SK-N-SH treated with all-trans-retinoic acid at 6 μM for 48 hours (cell line): ENCODE measurements around the gene PHF21B.

ENCODE experiments used
- ATAC-seq: fragments of 200-7000 bp; cut with Tn5 transposase; 3 replicates; pipeline ENCODE4 v1.9.1; 2020; ENCODE audit warnings: mild to moderate bottlenecking, moderate library complexity
- ARNTL ChIP-seq: fragments of 450-650 bp; formaldehyde crosslinking; IDR thresholded peaks from 2 replicates; pipeline ENCODE4 v1.5.0; 2020; ENCODE audit warnings: low read depth, mild to moderate bottlenecking, moderate library complexity, borderline replicate concordance
- BACH2 ChIP-seq: fragments of 250-450 bp; sonication (Bioruptor Pico); IDR thresholded peaks from 2 replicates; pipeline ENCODE4 v1.9.0; 2021; ENCODE audit warnings: mild to moderate bottlenecking, borderline replicate concordance
- CREB5 ChIP-seq: fragments of 250-450 bp; sonication (Bioruptor Pico); IDR thresholded peaks from 2 replicates; pipeline ENCODE4 v1.5.1; 2020; ENCODE audit warnings: low read depth, mild to moderate bottlenecking, moderate library complexity
- CSDC2 ChIP-seq: fragments of 250-450 bp; sonication (Bioruptor Pico); IDR thresholded peaks from 2 replicates; pipeline ENCODE4 v1.5.0; 2020; ENCODE audit warnings: mild to moderate bottlenecking, moderate library complexity
- ESRRG ChIP-seq: fragments of 250-450 bp; sonication (Bioruptor Pico); IDR thresholded peaks from 2 replicates; pipeline ENCODE4 v1.6.1; 2021; ENCODE audit warnings: mild to moderate bottlenecking
- GLIS3 ChIP-seq: fragments of 250-450 bp; sonication (Bioruptor Pico); IDR thresholded peaks from 2 replicates; pipeline ENCODE4 v1.5.0; 2020; ENCODE audit warnings: mild to moderate bottlenecking, moderate library complexity
- ISL1 ChIP-seq: fragments of 250-450 bp; sonication (Bioruptor Pico); IDR thresholded peaks from 2 replicates; pipeline ENCODE4 v2.1.2; 2022; ENCODE audit warnings: mild to moderate bottlenecking, moderate library complexity
- OSR1 ChIP-seq: fragments of 250-450 bp; sonication (Bioruptor Pico); IDR thresholded peaks from 2 replicates; pipeline ENCODE4 v1.8.0; 2022; ENCODE audit warnings: moderate library complexity, mild to moderate bottlenecking, inconsistent platforms
- PPARA ChIP-seq: fragments of 250-450 bp; sonication (Bioruptor Pico); IDR thresholded peaks from 2 replicates; pipeline ENCODE4 v1.5.0; 2020; ENCODE audit warnings: mild to moderate bottlenecking, borderline replicate concordance
- RARB ChIP-seq: fragments of 250-450 bp; sonication (Bioruptor Pico); IDR thresholded peaks from 2 replicates; pipeline ENCODE4 v1.8.0; 2021; ENCODE audit warnings: mild to moderate bottlenecking, moderate library complexity
- SNAI2 ChIP-seq: fragments of 250-450 bp; sonication (Bioruptor Pico); IDR thresholded peaks from 2 replicates; pipeline ENCODE4 v1.5.0; 2020; ENCODE audit warnings: mild to moderate bottlenecking, moderate library complexity
- TCF4 ChIP-seq: fragments of 250-450 bp; sonication (Bioruptor Pico); IDR thresholded peaks from 2 replicates; pipeline ENCODE4 v1.8.0; 2021; ENCODE audit warnings: mild to moderate bottlenecking, moderate library complexity, borderline replicate concordance
- TOX ChIP-seq: fragments of 250-450 bp; sonication (Bioruptor Pico); IDR thresholded peaks from 2 replicates; pipeline ENCODE4 v1.8.0; 2021; ENCODE audit warnings: mild to moderate bottlenecking, moderate library complexity, borderline replicate concordance
- TSHZ2 ChIP-seq: fragments of 250-450 bp; sonication (Bioruptor Pico); IDR thresholded peaks from 2 replicates; pipeline ENCODE4 v1.5.0; 2020; ENCODE audit warnings: mild to moderate bottlenecking, moderate library complexity
- ZC3H10 ChIP-seq: fragments of 250-450 bp; sonication (Bioruptor Pico); IDR thresholded peaks from 2 replicates; pipeline ENCODE4 v1.5.1; 2021; ENCODE audit warnings: mild to moderate bottlenecking, moderate library complexity
- ZFP3 ChIP-seq: fragments of 250-450 bp; sonication (Bioruptor Pico); IDR thresholded peaks from 2 replicates; pipeline ENCODE4 v1.5.0; 2020; ENCODE audit warnings: mild to moderate bottlenecking, moderate library complexity
- ZFP30 ChIP-seq: fragments of 450-650 bp; formaldehyde crosslinking; IDR thresholded peaks from 2 replicates; pipeline ENCODE4 v1.5.0; 2022; ENCODE audit warnings: mild to moderate bottlenecking, moderate library complexity
- ZNF565 ChIP-seq: fragments of 450-650 bp; formaldehyde crosslinking; conservative IDR thresholded peaks from 2 replicates; pipeline ENCODE4 v1.5.0; 2020; ENCODE audit warnings: low read depth, mild to moderate bottlenecking, moderate library complexity
- ZNF70 ChIP-seq: fragments of 450-650 bp; formaldehyde crosslinking; IDR thresholded peaks from 2 replicates; pipeline ENCODE4 v1.5.0; 2020; ENCODE audit warnings: mild to moderate bottlenecking, moderate library complexity
- ZNF8 ChIP-seq: fragments of 450-650 bp; formaldehyde crosslinking; IDR thresholded peaks from 2 replicates; pipeline ENCODE4 v1.5.0; 2020; ENCODE audit warnings: mild to moderate bottlenecking, moderate library complexity
- TF ChIP-seq, protein P1 (sequence below): fragments of 250-450 bp; sonication (Bioruptor Pico); IDR thresholded peaks from 2 replicates; pipeline ENCODE4 v1.8.0; 2020; ENCODE audit warnings: mild to moderate bottlenecking, moderate library complexity, borderline replicate concordance
- TF ChIP-seq, protein P2 (sequence below): fragments of 250-450 bp; sonication (Bioruptor Pico); IDR thresholded peaks from 2 replicates; pipeline ENCODE4 v1.8.0; 2021; ENCODE audit warnings: low read depth, mild to moderate bottlenecking, moderate library complexity, borderline replicate concordance
- TF ChIP-seq, protein P3 (sequence below): fragments of 250-450 bp; sonication (Bioruptor Pico); IDR thresholded peaks from 2 replicates; pipeline ENCODE4 v1.5.1; 2021; ENCODE audit warnings: mild to moderate bottlenecking, moderate library complexity

PHF21B gene

DNA sequence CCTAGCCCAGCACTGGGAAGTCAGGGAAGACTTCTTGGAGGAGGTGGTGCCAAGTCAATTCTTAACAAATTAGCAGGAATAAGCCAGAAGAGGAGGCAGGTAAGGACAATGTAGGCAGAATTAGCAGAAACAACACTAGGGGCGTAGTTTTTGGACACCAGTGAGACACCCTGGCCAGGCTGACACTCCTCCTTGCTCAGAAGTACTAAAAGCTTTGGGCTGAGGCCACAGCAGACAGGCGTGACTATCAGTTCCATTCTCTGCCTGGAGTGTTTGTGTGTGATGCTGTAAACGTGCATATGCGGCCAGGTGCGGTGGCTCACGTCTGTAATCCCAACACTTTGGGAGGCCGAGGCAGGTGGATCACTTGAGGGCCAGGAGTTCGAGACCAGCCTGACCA lies 36.0 kb downstream of the PHF21B start:
- TF ChIP-seq CREB5: no peak
- TF ChIP-seq ZNF70 (CRISPR knock-in tag): no peak
- TF ChIP-seq, protein P1, sequence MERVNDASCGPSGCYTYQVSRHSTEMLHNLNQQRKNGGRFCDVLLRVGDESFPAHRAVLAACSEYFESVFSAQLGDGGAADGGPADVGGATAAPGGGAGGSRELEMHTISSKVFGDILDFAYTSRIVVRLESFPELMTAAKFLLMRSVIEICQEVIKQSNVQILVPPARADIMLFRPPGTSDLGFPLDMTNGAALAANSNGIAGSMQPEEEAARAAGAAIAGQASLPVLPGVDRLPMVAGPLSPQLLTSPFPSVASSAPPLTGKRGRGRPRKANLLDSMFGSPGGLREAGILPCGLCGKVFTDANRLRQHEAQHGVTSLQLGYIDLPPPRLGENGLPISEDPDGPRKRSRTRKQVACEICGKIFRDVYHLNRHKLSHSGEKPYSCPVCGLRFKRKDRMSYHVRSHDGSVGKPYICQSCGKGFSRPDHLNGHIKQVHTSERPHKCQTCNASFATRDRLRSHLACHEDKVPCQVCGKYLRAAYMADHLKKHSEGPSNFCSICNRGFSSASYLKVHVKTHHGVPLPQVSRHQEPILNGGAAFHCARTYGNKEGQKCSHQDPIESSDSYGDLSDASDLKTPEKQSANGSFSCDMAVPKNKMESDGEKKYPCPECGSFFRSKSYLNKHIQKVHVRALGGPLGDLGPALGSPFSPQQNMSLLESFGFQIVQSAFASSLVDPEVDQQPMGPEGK (CRISPR knock-in tag): no peak
- TF ChIP-seq TSHZ2 (CRISPR knock-in tag): no peak
- no peak for TF ChIP-seq ZFP3 (CRISPR knock-in tag)
- TF ChIP-seq, protein P2, sequence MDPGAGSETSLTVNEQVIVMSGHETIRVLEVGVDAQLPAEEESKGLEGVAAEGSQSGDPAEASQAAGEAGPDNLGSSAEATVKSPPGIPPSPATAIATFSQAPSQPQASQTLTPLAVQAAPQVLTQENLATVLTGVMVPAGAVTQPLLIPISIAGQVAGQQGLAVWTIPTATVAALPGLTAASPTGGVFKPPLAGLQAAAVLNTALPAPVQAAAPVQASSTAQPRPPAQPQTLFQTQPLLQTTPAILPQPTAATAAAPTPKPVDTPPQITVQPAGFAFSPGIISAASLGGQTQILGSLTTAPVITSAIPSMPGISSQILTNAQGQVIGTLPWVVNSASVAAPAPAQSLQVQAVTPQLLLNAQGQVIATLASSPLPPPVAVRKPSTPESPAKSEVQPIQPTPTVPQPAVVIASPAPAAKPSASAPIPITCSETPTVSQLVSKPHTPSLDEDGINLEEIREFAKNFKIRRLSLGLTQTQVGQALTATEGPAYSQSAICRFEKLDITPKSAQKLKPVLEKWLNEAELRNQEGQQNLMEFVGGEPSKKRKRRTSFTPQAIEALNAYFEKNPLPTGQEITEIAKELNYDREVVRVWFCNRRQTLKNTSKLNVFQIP (CRISPR knock-in tag): no peak
- no peak for TF ChIP-seq ARNTL (CRISPR knock-in tag)
- no peak for TF ChIP-seq SNAI2
- TF ChIP-seq ZNF565 (CRISPR knock-in tag): no peak
- TF ChIP-seq, protein P3, sequence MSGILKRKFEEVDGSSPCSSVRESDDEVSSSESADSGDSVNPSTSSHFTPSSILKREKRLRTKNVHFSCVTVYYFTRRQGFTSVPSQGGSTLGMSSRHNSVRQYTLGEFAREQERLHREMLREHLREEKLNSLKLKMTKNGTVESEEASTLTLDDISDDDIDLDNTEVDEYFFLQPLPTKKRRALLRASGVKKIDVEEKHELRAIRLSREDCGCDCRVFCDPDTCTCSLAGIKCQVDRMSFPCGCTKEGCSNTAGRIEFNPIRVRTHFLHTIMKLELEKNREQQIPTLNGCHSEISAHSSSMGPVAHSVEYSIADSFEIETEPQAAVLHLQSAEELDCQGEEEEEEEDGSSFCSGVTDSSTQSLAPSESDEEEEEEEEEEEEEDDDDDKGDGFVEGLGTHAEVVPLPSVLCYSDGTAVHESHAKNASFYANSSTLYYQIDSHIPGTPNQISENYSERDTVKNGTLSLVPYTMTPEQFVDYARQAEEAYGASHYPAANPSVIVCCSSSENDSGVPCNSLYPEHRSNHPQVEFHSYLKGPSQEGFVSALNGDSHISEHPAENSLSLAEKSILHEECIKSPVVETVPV: no peak
- no peak for TF ChIP-seq OSR1 (CRISPR knock-in tag)
- no peak for TF ChIP-seq BACH2 (CRISPR knock-in tag)
- no peak for TF ChIP-seq CSDC2
- TF ChIP-seq ZFP30 (CRISPR knock-in tag): no peak
- no peak for TF ChIP-seq ESRRG (CRISPR knock-in tag)
- no peak for TF ChIP-seq TCF4
- no peak for TF ChIP-seq ZNF8 (CRISPR knock-in tag)
- TF ChIP-seq TOX: no peak
- TF ChIP-seq ISL1 (CRISPR knock-in tag): no peak
- no peak for ATAC-seq

DNA sequence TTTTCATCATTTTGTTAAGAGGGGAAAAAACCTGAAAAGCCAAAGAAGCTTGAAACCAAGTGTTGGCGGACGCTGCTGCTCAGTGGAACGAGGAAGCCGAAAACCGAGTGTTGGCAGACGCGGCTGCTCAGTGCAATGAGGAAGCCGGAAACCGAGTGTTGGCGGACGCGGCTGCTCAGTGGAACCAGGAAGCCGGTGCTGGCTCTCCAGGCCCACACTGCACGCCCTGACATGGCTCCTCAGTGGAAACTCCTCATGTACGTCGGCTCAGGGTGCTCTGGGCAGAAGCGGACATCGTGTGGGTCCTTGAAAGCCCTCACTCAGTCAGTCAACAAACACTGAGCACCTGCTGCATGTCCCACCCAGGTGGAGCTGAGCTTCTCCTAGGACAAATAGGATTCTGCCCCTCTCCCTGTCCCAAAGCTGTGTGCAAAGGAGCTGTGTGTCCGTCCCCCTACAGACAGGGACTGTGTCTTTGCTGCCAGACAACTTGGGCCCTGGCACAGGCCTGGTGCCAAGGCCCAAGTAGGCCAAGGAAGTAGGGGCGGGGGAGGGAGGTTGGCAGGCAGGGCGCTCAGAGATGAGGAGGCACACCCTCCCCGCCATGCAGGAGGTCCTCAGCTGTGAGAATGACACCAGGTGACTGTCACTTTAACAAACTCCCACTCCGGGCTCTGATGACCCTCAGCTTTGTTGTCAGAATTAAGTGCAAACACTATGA lies 37.3 kb downstream of the PHF21B start:
- no peak for ATAC-seq
- TF ChIP-seq PPARA (no peak), CSDC2 (no peak), ARNTL (CRISPR knock-in tag) (no peak), TOX (no peak), ZNF8 (CRISPR knock-in tag) (no peak), SNAI2 (no peak), GLIS3 (no peak), ZFP30 (CRISPR knock-in tag) (no peak), TCF4 (no peak), ZNF565 (CRISPR knock-in tag) (no peak), ISL1 (CRISPR knock-in tag) (no peak), TSHZ2 (CRISPR knock-in tag) (no peak), ZC3H10 (CRISPR knock-in tag) (no peak), CREB5 (no peak), RARB (CRISPR knock-in tag) (no peak), BACH2 (CRISPR knock-in tag) (no peak), ESRRG (CRISPR knock-in tag) (no peak), OSR1 (CRISPR knock-in tag) (no peak)
- TF ChIP-seq, protein P1 (CRISPR knock-in tag): no peak
